HCT116 (cell line): ENCODE results near the gene WDR90. TPM values are rescaled to one million over a fixed set of nuclear protein-coding genes. Genes with fewer than 3 reads are reported as not detected.

Experiments
- ATAC-seq: fragments of 200-7000 bp; cut with Tn5 transposase; 2 replicates; pipeline ENCODE4 v1.9.1; 2020; ENCODE audit warnings: mild to moderate bottlenecking, moderate library complexity
- BruUV-seq: library from RNA; stranded (reverse); fragments of 400-500 nt; replicated peaks from 2 replicates; lab custom pipeline; 2021; lab: Mats Ljungman, UMichigan
- CTCF ChIA-PET: fragments of 300-600 bp; sonication (Branson Sonifier 250); formaldehyde crosslinking; loops from one replicate; lab custom pipeline; 2021; ENCODE audit warnings: antibody characterized with exemption; lab: Charles Lee
- POLR2A ChIA-PET: fragments of 300-600, 350-600 bp; sonication (Branson Sonifier 250); formaldehyde crosslinking; loops from one replicate; lab custom pipeline; 2021; ENCODE audit warnings: antibody characterized with exemption; lab: Charles Lee
- RAD21 ChIA-PET, 2 experiments: fragments of 300-600 bp; sonication (Branson Sonifier 250); formaldehyde crosslinking; loops; one replicate each; lab custom pipeline; 2023; ENCODE audit warnings: low total read pairs in 2 of 2; ENCODE audit not compliant: uncharacterized antibody in 2 of 2, unreplicated experiment in 2 of 2, low non-redundant PET in 1 of 2; lab: Charles Lee
- DNase-seq: peaks from one replicate; pipeline ENCODE4 v3.0.0-alpha.2; 2010; ENCODE audit warnings: low read depth, low spot score
- H2AFZ ChIP-seq: fragments of 200-600 bp; shearing (Covaris generic), sonication (generic); 2 replicates; pipeline ENCODE4 v1.6.1; 2017; ENCODE audit warnings: low read depth, mixed run types, mixed read lengths, antibody characterized with exemption, low read length; ENCODE audit not compliant: poor library complexity, severe bottlenecking
- H3K27ac ChIP-seq: 2 replicates; pipeline ENCODE4 v1.5.1; 2012; ENCODE audit warnings: low read depth, low read length
- H3K27me3 ChIP-seq: fragments of 200-600 bp; sonication (generic); 2 replicates; pipeline ENCODE4 v1.6.1; 2016; ENCODE audit warnings: mixed run types, low read length, mixed read lengths; ENCODE audit not compliant: insufficient read depth
- H3K36me3 ChIP-seq, 2 experiments: fragments of 200-500 bp in 1 of 2; fragments of 200-600 bp in 1 of 2; sonication (Bioruptor generic) in 1 of 2; sonication (generic) in 1 of 2; 2 replicates each; pipeline versions ENCODE4 v1.5.1 to v1.6.1; 2014 to 2016; ENCODE audit warnings: low read length in 2 of 2, inconsistent platforms in 1 of 2, mixed read lengths in 1 of 2, mixed run types in 1 of 2; ENCODE audit not compliant: insufficient read depth in 2 of 2, control insufficient read depth in 1 of 2
- H3K4me1 ChIP-seq, 2 experiments: fragments of 200-600 bp in 1 of 2; sonication (generic) in 1 of 2; 2 replicates each; pipeline versions ENCODE4 v1.5.1 to v1.6.1; 2012 to 2017; ENCODE audit warnings: low read length in 2 of 2, inconsistent platforms in 1 of 2, mild to moderate bottlenecking in 1 of 2, mixed read lengths in 1 of 2, mixed run types in 1 of 2, moderate library complexity in 1 of 2; ENCODE audit not compliant: insufficient read depth in 2 of 2, control insufficient read depth in 1 of 2
- H3K4me2 ChIP-seq: fragments of 200-600 bp; sonication (generic); 2 replicates; pipeline ENCODE4 v1.6.1; 2017; ENCODE audit warnings: mixed run types, low read length, mixed read lengths
- H3K4me3 ChIP-seq, 2 experiments: fragments of 200-600 bp in 1 of 2; sonication (generic) in 1 of 2; replicated peaks in 1 of 2; 2 replicates each; pipeline ENCODE4 v1.5.1; 2011 to 2016; ENCODE audit warnings: low read length in 2 of 2, control low read depth in 1 of 2, low read depth in 1 of 2, mild to moderate bottlenecking in 1 of 2, mixed read lengths in 1 of 2, mixed run types in 1 of 2
- H3K79me2 ChIP-seq: fragments of 200-600 bp; sonication (generic); 2 replicates; pipeline ENCODE4 v1.6.1; 2017; ENCODE audit warnings: mild to moderate bottlenecking, mixed run types, low read length, moderate library complexity, mixed read lengths; ENCODE audit not compliant: insufficient read depth
- H3K9ac ChIP-seq: fragments of 200-600 bp; sonication (generic); 2 replicates; pipeline ENCODE4 v1.6.1; 2016; ENCODE audit warnings: low read length, mixed read lengths
- H3K9me2 ChIP-seq: fragments of 200-600 bp; sonication (generic), shearing (Covaris generic); 2 replicates; pipeline ENCODE4 v1.6.1; 2017; ENCODE audit warnings: mixed run types, mild to moderate bottlenecking, moderate library complexity; ENCODE audit not compliant: insufficient read depth
- H3K9me3 ChIP-seq, 2 experiments: fragments of 200-500 bp in 1 of 2; fragments of 200-600 bp in 1 of 2; sonication (Bioruptor generic) in 1 of 2; sonication (generic) in 1 of 2; 2 replicates each; pipeline ENCODE4 v1.6.1; 2014 to 2017; ENCODE audit warnings: low read length in 2 of 2, mixed read lengths in 2 of 2, inconsistent platforms in 1 of 2, low read depth in 1 of 2, mild to moderate bottlenecking in 1 of 2, mixed run types in 1 of 2, moderate library complexity in 1 of 2; ENCODE audit not compliant: control insufficient read depth in 1 of 2, insufficient read depth in 1 of 2
- H4K20me1 ChIP-seq: fragments of 200-600 bp; sonication (generic), shearing (Covaris generic); 2 replicates; pipeline ENCODE4 v1.6.1; 2017; ENCODE audit warnings: mixed run types, mild to moderate bottlenecking, moderate library complexity; ENCODE audit not compliant: insufficient read depth
- ATF3 ChIP-seq: IDR thresholded peaks from 2 replicates; pipeline ENCODE4 v1.6.1; 2012
- EGR1 ChIP-seq: IDR thresholded peaks from 2 replicates; pipeline ENCODE4 v1.6.1; 2012; ENCODE audit warnings: low read depth
- EZH2phosphoT487 ChIP-seq: fragments of 200-600 bp; IDR thresholded peaks from 2 replicates; pipeline ENCODE4 v1.6.1; 2018; ENCODE audit warnings: antibody characterized with exemption, borderline replicate concordance
- FOSL1 ChIP-seq: IDR thresholded peaks from 2 replicates; pipeline ENCODE4 v1.6.1; 2012; ENCODE audit warnings: low read depth
- MAX ChIP-seq: IDR thresholded peaks from 2 replicates; pipeline ENCODE4 v1.6.1; 2012
- POLR2A ChIP-seq: IDR thresholded peaks from 2 replicates; pipeline ENCODE4 v1.7.0; 2011; ENCODE audit warnings: borderline replicate concordance; ENCODE audit not compliant: insufficient read depth, insufficient read length; ENCODE audit errors: extremely low read depth
- POLR2AphosphoS5 ChIP-seq: IDR thresholded peaks from 2 replicates; pipeline ENCODE4 v1.6.1; 2011; ENCODE audit warnings: mild to moderate bottlenecking, low read depth, low read length, moderate library complexity
- RAD21 ChIP-seq: IDR thresholded peaks from 2 replicates; pipeline ENCODE4 v1.6.1; 2012; ENCODE audit warnings: low read depth, mild to moderate bottlenecking
- SIN3A ChIP-seq: IDR thresholded peaks from 2 replicates; pipeline ENCODE4 v1.6.1; 2012; ENCODE audit warnings: low read depth
- SP1 ChIP-seq: IDR thresholded peaks from 2 replicates; pipeline ENCODE4 v1.6.1; 2012; ENCODE audit warnings: low read depth
- TCF7L2 ChIP-seq: IDR thresholded peaks from 2 replicates; pipeline ENCODE4 v1.7.0; 2011; ENCODE audit warnings: borderline replicate concordance, inconsistent platforms; ENCODE audit not compliant: insufficient read depth, insufficient read length; ENCODE audit errors: extremely low read depth
- YY1 ChIP-seq: IDR thresholded peaks from 2 replicates; pipeline ENCODE4 v1.6.1; 2011; ENCODE audit warnings: low read length, low read depth, moderate library complexity, mild to moderate bottlenecking; ENCODE audit not compliant: insufficient replicate concordance; ENCODE audit errors: extremely low read depth
- ZBTB33 ChIP-seq: IDR thresholded peaks from 2 replicates; pipeline ENCODE4 v1.6.1; 2011; ENCODE audit warnings: mild to moderate bottlenecking, low read length, moderate library complexity; ENCODE audit not compliant: insufficient replicate concordance; ENCODE audit errors: extremely low read depth
- ZNF274 ChIP-seq: fragments of 200-500 bp; sonication (Bioruptor generic); IDR thresholded peaks from 2 replicates; pipeline ENCODE4 v1.6.1; 2014; ENCODE audit warnings: mild to moderate bottlenecking, low read depth, low read length, inconsistent platforms
- intact Hi-C: fragments of 100-400 bp; cut with micrococcal nuclease; formaldehyde crosslinking; loops from 2 replicates; pipeline ENCODE4 v1.10.0; 2022
- total RNA-seq: library from RNA; stranded (reverse); gene quantifications from one replicate; pipeline ENCODE4 v1.2.1, GENCODE V29; 2021; ENCODE audit not compliant: unreplicated experiment

WDR90 gene
- total RNA-seq, 1 experiment from 2014 or later, result 73.7 TPM

GRCh38 chr16:659618-660017 lies 10.5 kb downstream of the WDR90 start:
- no peak for ATAC-seq
- RAD21 ChIA-PET, result no interaction called here
- TF ChIP-seq YY1 (no peak), MAX (no peak), ZNF274 (no peak), POLR2A (no peak), SIN3A (no peak), FOSL1 (no peak), RAD21 (no peak), SP1 (no peak), EGR1 (no peak), TCF7L2 (no peak), POLR2AphosphoS5 (no peak), ZBTB33 (no peak), ATF3 (no peak), EZH2phosphoT487 (no peak)
- TF ChIP-seq, all 23 proteins: peak for 0
- no peak overlapping the region for H2AFZ ChIP-seq
- peaks cover 3 to 9% of the 10 kb centered on the region in 2 experiments; a peak in 2 of 4 replicates for H3K4me1 ChIP-seq
- POLR2A ChIA-PET, result interaction anchor here (1.9 kb wide), 1 partner anchor 8 kb away, joined by 4 read pairs; no protein-coding TSS in a partner anchor
- H3K79me2 ChIP-seq, result no peaks in the 10 kb centered on the region
- H3K4me2 ChIP-seq, result no peak overlapping the region
- no peak overlapping the region for H3K4me3 ChIP-seq
- H3K9me3 ChIP-seq, result no peaks in the 10 kb centered on the region
- no peak for DNase-seq
- CTCF ChIA-PET, result interaction anchor here (1.1 to 2.6 kb wide), 2 partner anchors 11 to 24 kb away, joined by 3 to 13 read pairs; partner anchors contain the start of genes METTL26 and WDR90
- no peaks in the 10 kb centered on the region for H3K27me3 ChIP-seq
- H4K20me1 ChIP-seq, result no peaks in the 10 kb centered on the region
- H3K9ac ChIP-seq, result no peak overlapping the region
- no peak overlapping the region; the same call in 1 of the 2 replicates for H3K27ac ChIP-seq
- intact Hi-C loops, result loop anchor here (2.0 kb wide), 1 partner anchor 81 kb away; no protein-coding TSS in a partner anchor
- no TSS peak for BruUV-seq
- H3K36me3 ChIP-seq, result no peaks in the 10 kb centered on the region
- H3K9me2 ChIP-seq, result no peaks in the 10 kb centered on the region
